B cell (primary cell): ENCODE measurements around the gene ABCC5. TPM values are rescaled to one million over a fixed set of nuclear protein-coding genes. Genes with fewer than 3 reads are reported as not detected.

Experiments used
- ATAC-seq: fragments of 200-7000 bp; cut with Tn5 transposase; one replicate; pipeline ENCODE4 v1.10.0; 2021; ENCODE audit warnings: low read depth, mild to moderate bottlenecking, moderate number of reproducible peaks, moderate library complexity
- CTCF ChIA-PET: fragments of 350-600 bp; sonication (Branson Sonifier 250); formaldehyde crosslinking; loops from one replicate; lab custom pipeline; 2021; ENCODE audit warnings: antibody characterized with exemption, inconsistent platforms; lab: Charles Lee
- POLR2A ChIA-PET: fragments of 350-600 bp; sonication (Branson Sonifier 250); formaldehyde crosslinking; loops from one replicate; lab custom pipeline; 2021; ENCODE audit warnings: antibody characterized with exemption; lab: Charles Lee
- DNase-seq: peaks from one replicate; pipeline ENCODE4 v3.0.0; 2013
- H2AFZ ChIP-seq: 2 replicates; pipeline ENCODE4 v1.6.1; 2012; ENCODE audit warnings: mild to moderate bottlenecking, low read depth, low read length; ENCODE audit not compliant: insufficient read depth, poor library complexity, severe bottlenecking
- H3K27ac ChIP-seq, 2 donors: 1 replicate in 1 of 2; 2 replicates in 1 of 2; pipeline ENCODE4 v1.5.1; 2012 to 2013; ENCODE audit warnings: low read length in 2 of 2, mild to moderate bottlenecking in 2 of 2, moderate library complexity in 1 of 2
- H3K27me3 ChIP-seq, 4 experiments: fragments of 200-600 bp in 1 of 4; sonication (generic) in 1 of 4; replicated peaks in 1 of 4; 1 replicate in 2 of 4; 2 replicates in 2 of 4; pipeline versions ENCODE4 v1.6.1 to v1.7.0; 2013 to 2016; ENCODE audit warnings: low read length in 3 of 4, mild to moderate bottlenecking in 2 of 4, mixed read lengths in 1 of 4, moderate library complexity in 1 of 4; ENCODE audit not compliant: insufficient read depth in 4 of 4, control insufficient read depth in 3 of 4; ENCODE audit errors: control extremely low read depth in 1 of 4
- H3K36me3 ChIP-seq, 2 experiments: replicated peaks in 1 of 2; 1 replicate in 1 of 2; 2 replicates in 1 of 2; pipeline versions ENCODE4 v1.6.1 to v1.7.1; 2013; ENCODE audit warnings: low read length in 1 of 2; ENCODE audit not compliant: insufficient read depth in 2 of 2, control insufficient read depth in 1 of 2; ENCODE audit errors: control extremely low read depth in 1 of 2, extremely low read depth in 1 of 2
- H3K4me1 ChIP-seq, 2 donors: fragments of 200-600 bp in 1 of 2; sonication (generic) in 1 of 2; 1 replicate in 1 of 2; 2 replicates in 1 of 2; pipeline versions ENCODE4 v1.5.1 to v1.6.1; 2013 to 2017; ENCODE audit warnings: low read length in 2 of 2; ENCODE audit not compliant: control insufficient read depth in 2 of 2, insufficient read depth in 2 of 2
- H3K4me2 ChIP-seq: replicated peaks from 2 replicates; pipeline ENCODE3; 2012; ENCODE audit warnings: mild to moderate bottlenecking, low read depth, low read length; ENCODE audit not compliant: poor library complexity, severe bottlenecking
- H3K4me3 ChIP-seq, 5 experiments: fragments of 200-600 bp in 1 of 5; sonication (generic) in 1 of 5; 1 replicate in 3 of 5; 2 replicates in 2 of 5; pipeline versions ENCODE4 v1.5.1 to v1.7.0; 2011 to 2016; ENCODE audit warnings: low read length in 4 of 5, mild to moderate bottlenecking in 4 of 5, low read depth in 2 of 5, control low read depth in 1 of 5, moderate library complexity in 1 of 5; ENCODE audit not compliant: insufficient read depth in 1 of 5; ENCODE audit errors: control extremely low read depth in 1 of 5, extremely low read depth in 1 of 5
- H3K79me2 ChIP-seq: fragments of 200-600 bp; sonication (generic); one replicate; pipeline ENCODE4 v1.6.0; 2016; ENCODE audit warnings: low read length; ENCODE audit not compliant: control insufficient read depth, insufficient read depth
- H3K9ac ChIP-seq: fragments of 200-600 bp; sonication (generic); 2 replicates; pipeline ENCODE4 v1.6.1; 2017; ENCODE audit warnings: mild to moderate bottlenecking, low read length, moderate library complexity
- H3K9me3 ChIP-seq, 3 donors: one replicate each; pipeline versions ENCODE4 v1.6.1 to v1.7.1; 2013; ENCODE audit warnings: low read length in 2 of 3; ENCODE audit not compliant: control insufficient read depth in 2 of 3, insufficient read depth in 1 of 3; ENCODE audit errors: control extremely low read depth in 1 of 3
- H4K20me1 ChIP-seq: 2 replicates; pipeline ENCODE4 v1.6.0; 2012; ENCODE audit warnings: mild to moderate bottlenecking, low read length; ENCODE audit not compliant: insufficient read depth, control insufficient read depth, poor library complexity, severe bottlenecking
- H3K27ac Mint-ChIP-seq: one replicate; pipeline ENCODE4 v1.8.0; 2021; ENCODE audit warnings: mixed read lengths
- H3K27me3 Mint-ChIP-seq: one replicate; pipeline ENCODE4 v1.8.0; 2021; ENCODE audit warnings: mixed read lengths
- H3K4me1 Mint-ChIP-seq: one replicate; pipeline ENCODE4 v1.8.0; 2021; ENCODE audit warnings: mixed read lengths
- H3K4me3 Mint-ChIP-seq: one replicate; pipeline ENCODE4 v1.8.0; 2021; ENCODE audit warnings: mixed read lengths
- H3K9me3 Mint-ChIP-seq: one replicate; pipeline ENCODE4 v1.8.0; 2022; ENCODE audit warnings: mixed read lengths; ENCODE audit not compliant: insufficient read depth
- EZH2 ChIP-seq: IDR thresholded peaks from 2 replicates; pipeline ENCODE4 v1.6.1; 2012; ENCODE audit warnings: borderline replicate concordance, low read depth, mild to moderate bottlenecking, moderate library complexity, low read length; ENCODE audit not compliant: insufficient read depth, poor library complexity, severe bottlenecking
- WGBS: methylation state at CpG from one replicate; pipeline ENCODE4 v1.1.5; 2013; ENCODE audit warnings: missing lambda C conversion rate; ENCODE audit not compliant: insufficient coverage; 5-methylcytosine and 5-hydroxymethylcytosine counted together
- intact Hi-C: fragments of 100-400 bp; cut with micrococcal nuclease; formaldehyde crosslinking; loops from one replicate; pipeline ENCODE4 v1.10.0; 2022
- polyA plus RNA-seq: library from polyadenylated mRNA; depleted of rRNA; stranded (reverse); fragments of >200 nt; gene quantifications from 2 replicates; pipeline ENCODE4 v1.2.3, GENCODE V29; 2012
- total RNA-seq, 2 donors: library from RNA; stranded (reverse); fragments of 120-200 nt in 1 of 2; gene quantifications; 1 replicate in 1 of 2; 2 replicates in 1 of 2; pipeline versions ENCODE4 v1.2.3 to v1.2.4, GENCODE V29; 2013 to 2022
- TF ChIP-seq, protein P1 (sequence below): fragments of 200-600 bp; IDR thresholded peaks from one replicate; pipeline ENCODE4 v1.8.0; 2022; ENCODE audit warnings: antibody characterized with exemption, mild to moderate bottlenecking

ABCC5 gene
- total and polyA plus RNA-seq, 2 donors (not counting 1 experiment from before 2014, with no cell fraction given), result 13.4 to 29.5 TPM

DNA sequence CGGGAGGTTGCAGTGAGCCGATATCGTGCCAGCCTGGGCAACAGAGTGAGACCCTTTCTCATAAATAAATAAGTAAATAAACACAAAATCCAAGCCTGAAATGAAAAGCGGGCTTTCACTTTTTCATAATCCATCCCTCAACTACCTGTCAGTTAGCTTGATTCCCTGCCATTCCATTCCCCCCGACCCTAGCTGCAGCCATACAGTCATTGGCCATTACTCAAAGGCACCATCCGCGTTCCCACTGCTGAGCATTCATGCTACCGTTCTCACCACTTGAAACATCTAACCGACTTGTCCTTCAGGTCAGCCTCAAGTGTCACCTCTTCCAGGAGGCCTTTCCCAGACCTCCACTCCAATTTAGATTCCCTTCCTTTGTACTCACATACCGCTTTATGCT, 131.9 kb downstream of the ABCC5 start:
- Histone ChIP-seq H3K79me2 (peaks cover 49% of the 10 kb centered on the region), H3K9me3 (peaks cover 0 to 3% (median 0%) of the 10 kb centered on the region in 3 donors), H3K27ac (no peak overlapping the region), H3K4me1 (peaks cover 11 to 19% of the 10 kb centered on the region in 2 donors), H3K36me3 (peaks cover 0 to 2% of the 10 kb centered on the region in 2 experiments), H3K4me2 (no peak overlapping the region), H3K9ac (no peak overlapping the region), H2AFZ (peak overlapping the region; percentile 96), H4K20me1 (peaks cover 13% of the 10 kb centered on the region), H3K27me3 (peaks cover 0 to 6% (median 0%) of the 10 kb centered on the region in 4 experiments), H3K4me3 (no peak overlapping the region)
- DNase-seq, result no peak
- TF ChIP-seq, protein P1, sequence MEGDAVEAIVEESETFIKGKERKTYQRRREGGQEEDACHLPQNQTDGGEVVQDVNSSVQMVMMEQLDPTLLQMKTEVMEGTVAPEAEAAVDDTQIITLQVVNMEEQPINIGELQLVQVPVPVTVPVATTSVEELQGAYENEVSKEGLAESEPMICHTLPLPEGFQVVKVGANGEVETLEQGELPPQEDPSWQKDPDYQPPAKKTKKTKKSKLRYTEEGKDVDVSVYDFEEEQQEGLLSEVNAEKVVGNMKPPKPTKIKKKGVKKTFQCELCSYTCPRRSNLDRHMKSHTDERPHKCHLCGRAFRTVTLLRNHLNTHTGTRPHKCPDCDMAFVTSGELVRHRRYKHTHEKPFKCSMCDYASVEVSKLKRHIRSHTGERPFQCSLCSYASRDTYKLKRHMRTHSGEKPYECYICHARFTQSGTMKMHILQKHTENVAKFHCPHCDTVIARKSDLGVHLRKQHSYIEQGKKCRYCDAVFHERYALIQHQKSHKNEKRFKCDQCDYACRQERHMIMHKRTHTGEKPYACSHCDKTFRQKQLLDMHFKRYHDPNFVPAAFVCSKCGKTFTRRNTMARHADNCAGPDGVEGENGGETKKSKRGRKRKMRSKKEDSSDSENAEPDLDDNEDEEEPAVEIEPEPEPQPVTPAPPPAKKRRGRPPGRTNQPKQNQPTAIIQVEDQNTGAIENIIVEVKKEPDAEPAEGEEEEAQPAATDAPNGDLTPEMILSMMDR, result no peak
- no peak for TF ChIP-seq EZH2
- peaks cover 6% of the 10 kb centered on the region for H3K27me3 Mint-ChIP-seq
- ChIA-PET CTCF (interaction anchor here (0.9 to 3.3 kb wide), 7 partner anchors 9 to 364 kb away, joined by 3 to 44 read pairs (median 6); partner anchors contain the start of genes ABCC5, EEF1AKMT4 and MAP6D1), POLR2A (no interaction called here)
- WGBS, result 99% methylated on average over 7 of the region's 10 CpGs
- H3K27ac Mint-ChIP-seq, result peak overlapping the region; percentile 48
- intact Hi-C loops, result loop anchor here (2.0 kb wide), 2 partner anchors 249 to 413 kb away; partner anchors contain the start of genes EIF2B5 and PSMD2
- peaks cover 33% of the 10 kb centered on the region for H3K4me1 Mint-ChIP-seq
- peak overlapping the region; percentile 80 for H3K4me3 Mint-ChIP-seq
- ATAC-seq, result no peak
- H3K9me3 Mint-ChIP-seq, result no peaks in the 10 kb centered on the region
